Measurements from ENCODE around the gene CPNE1. TPM values are rescaled to one million over a fixed set of nuclear protein-coding genes. Genes with fewer than 3 reads are reported as not detected.

Gene CPNE1
- total RNA-seq, 1 experiment from 2014 or later, result 217 TPM

DNA sequence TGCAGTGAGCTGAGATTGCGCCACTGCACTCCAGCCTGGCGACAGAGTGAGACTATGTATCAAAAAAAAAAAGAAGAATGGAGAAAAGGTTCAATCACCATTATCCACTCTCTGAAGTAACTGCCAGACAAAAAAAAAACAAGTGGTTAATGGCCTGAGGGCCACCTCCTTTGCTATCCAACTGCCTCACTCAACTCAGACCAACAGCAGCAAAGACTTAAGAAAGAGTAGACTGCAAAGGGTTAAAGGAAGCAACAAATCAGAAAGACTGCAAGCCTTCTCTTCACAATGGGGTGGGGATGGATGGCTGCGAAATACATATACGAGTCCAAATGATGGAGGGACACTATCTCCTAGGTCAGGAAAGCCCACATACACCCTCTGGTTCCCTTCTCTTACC lies 31.3 kb upstream of the CPNE1 start:
- Histone ChIP-seq H3K27ac (ENCODE audit: low read length) (no peak overlapping the region), H3K36me3 (ENCODE audit: control insufficient read depth, insufficient read depth, low read length) (peaks cover 9% of the 10 kb centered on the region; the same call in 1 of the 2 replicates), H3K4me3 (ENCODE audit: low read depth in 2 of 2, low read length in 2 of 2) (no peak overlapping the region), H3K9me3 (ENCODE audit: control insufficient read depth, insufficient read depth, low read depth, low read length) (no peaks in the 10 kb centered on the region), H3K27me3 (ENCODE audit: control insufficient read depth, insufficient read depth, low read length) (no peaks in the 10 kb centered on the region), H3K4me1 (ENCODE audit: control insufficient read depth, insufficient read depth, low read length) (peaks cover 12% of the 10 kb centered on the region; the same call in 1 of the 2 replicates)
- BruUV-seq (replicated peaks), result no TSS peak
- ChIA-PET CTCF (interaction anchor here (0.6 kb wide), 1 partner anchor 10 kb away, joined by 5 read pairs; no protein-coding TSS in a partner anchor), POLR2A (no interaction called here)
- TF ChIP-seq, protein P1, sequence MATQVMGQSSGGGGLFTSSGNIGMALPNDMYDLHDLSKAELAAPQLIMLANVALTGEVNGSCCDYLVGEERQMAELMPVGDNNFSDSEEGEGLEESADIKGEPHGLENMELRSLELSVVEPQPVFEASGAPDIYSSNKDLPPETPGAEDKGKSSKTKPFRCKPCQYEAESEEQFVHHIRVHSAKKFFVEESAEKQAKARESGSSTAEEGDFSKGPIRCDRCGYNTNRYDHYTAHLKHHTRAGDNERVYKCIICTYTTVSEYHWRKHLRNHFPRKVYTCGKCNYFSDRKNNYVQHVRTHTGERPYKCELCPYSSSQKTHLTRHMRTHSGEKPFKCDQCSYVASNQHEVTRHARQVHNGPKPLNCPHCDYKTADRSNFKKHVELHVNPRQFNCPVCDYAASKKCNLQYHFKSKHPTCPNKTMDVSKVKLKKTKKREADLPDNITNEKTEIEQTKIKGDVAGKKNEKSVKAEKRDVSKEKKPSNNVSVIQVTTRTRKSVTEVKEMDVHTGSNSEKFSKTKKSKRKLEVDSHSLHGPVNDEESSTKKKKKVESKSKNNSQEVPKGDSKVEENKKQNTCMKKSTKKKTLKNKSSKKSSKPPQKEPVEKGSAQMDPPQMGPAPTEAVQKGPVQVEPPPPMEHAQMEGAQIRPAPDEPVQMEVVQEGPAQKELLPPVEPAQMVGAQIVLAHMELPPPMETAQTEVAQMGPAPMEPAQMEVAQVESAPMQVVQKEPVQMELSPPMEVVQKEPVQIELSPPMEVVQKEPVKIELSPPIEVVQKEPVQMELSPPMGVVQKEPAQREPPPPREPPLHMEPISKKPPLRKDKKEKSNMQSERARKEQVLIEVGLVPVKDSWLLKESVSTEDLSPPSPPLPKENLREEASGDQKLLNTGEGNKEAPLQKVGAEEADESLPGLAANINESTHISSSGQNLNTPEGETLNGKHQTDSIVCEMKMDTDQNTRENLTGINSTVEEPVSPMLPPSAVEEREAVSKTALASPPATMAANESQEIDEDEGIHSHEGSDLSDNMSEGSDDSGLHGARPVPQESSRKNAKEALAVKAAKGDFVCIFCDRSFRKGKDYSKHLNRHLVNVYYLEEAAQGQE (IDR thresholded peaks at IDR 0.05; ENCODE audit: insufficient read depth in 1 of 2, low read depth in 2 of 2, low read length in 1 of 2), result no peak
- no peak for DNase-seq (ENCODE audit: low read depth, low spot score)
- intact Hi-C loops (cut with micrococcal nuclease; ENCODE audit: unreplicated experiment), result no loop called here
- ATAC-seq, result no peak
- in situ Hi-C loops (cut with HindIII; ENCODE audit: low pct_unique_long_range_greater_than_20kb, low sequenced_read_pairs), result no loop called here

DNA sequence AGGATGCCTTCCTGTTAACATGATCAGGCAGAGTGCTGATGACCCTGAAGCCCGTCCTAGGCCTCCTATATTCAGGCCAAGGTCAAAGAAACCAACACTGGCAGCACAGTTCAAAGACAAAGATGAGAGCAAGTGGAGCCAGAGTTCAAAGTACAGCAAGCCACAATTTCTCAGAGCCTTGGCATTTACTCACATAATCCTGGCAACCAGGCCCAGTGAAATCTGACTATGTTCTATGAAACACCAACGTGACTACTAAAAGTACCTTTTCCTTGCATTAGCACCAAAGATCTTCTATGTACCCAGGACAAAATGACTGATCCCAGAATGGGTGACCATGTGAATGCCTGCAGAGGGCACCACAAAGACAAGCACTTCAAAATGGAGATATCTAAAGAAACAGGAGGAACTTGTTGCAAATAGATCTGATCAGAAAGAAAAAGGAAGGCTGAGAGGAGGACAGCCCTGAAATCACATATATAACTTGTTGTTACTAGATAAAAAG lies 30.6 kb upstream of the CPNE1 start:
- no TSS peak for BruUV-seq (replicated peaks)
- Histone ChIP-seq H3K27me3 (ENCODE audit: control insufficient read depth, insufficient read depth, low read length) (no peaks in the 10 kb centered on the region), H3K27ac (ENCODE audit: low read length) (no peak overlapping the region), H3K4me3 (ENCODE audit: low read depth in 2 of 2, low read length in 2 of 2) (no peak overlapping the region), H3K36me3 (ENCODE audit: control insufficient read depth, insufficient read depth, low read length) (peaks cover 13% of the 10 kb centered on the region; the same call in 1 of the 2 replicates), H3K9me3 (ENCODE audit: control insufficient read depth, insufficient read depth, low read depth, low read length) (no peaks in the 10 kb centered on the region), H3K4me1 (ENCODE audit: control insufficient read depth, insufficient read depth, low read length) (peaks cover 12% of the 10 kb centered on the region; the same call in 1 of the 2 replicates)
- ChIA-PET CTCF (no interaction called here), POLR2A (no interaction called here)
- TF ChIP-seq TCF7L2 (IDR thresholded peaks at IDR 0.05; ENCODE audit: low read depth, low read length) (no peak), SIN3A (IDR thresholded peaks at IDR 0.05; ENCODE audit: borderline replicate concordance, insufficient read depth, low read depth, low read length) (no peak), POLR2AphosphoS5 (IDR thresholded peaks at IDR 0.05; ENCODE audit: low read depth, low read length) (no peak)
- TF ChIP-seq, protein P1 (IDR thresholded peaks at IDR 0.05; ENCODE audit: insufficient read depth in 1 of 2, low read depth in 2 of 2, low read length in 1 of 2), result no peak
- TF ChIP-seq, protein P2, sequence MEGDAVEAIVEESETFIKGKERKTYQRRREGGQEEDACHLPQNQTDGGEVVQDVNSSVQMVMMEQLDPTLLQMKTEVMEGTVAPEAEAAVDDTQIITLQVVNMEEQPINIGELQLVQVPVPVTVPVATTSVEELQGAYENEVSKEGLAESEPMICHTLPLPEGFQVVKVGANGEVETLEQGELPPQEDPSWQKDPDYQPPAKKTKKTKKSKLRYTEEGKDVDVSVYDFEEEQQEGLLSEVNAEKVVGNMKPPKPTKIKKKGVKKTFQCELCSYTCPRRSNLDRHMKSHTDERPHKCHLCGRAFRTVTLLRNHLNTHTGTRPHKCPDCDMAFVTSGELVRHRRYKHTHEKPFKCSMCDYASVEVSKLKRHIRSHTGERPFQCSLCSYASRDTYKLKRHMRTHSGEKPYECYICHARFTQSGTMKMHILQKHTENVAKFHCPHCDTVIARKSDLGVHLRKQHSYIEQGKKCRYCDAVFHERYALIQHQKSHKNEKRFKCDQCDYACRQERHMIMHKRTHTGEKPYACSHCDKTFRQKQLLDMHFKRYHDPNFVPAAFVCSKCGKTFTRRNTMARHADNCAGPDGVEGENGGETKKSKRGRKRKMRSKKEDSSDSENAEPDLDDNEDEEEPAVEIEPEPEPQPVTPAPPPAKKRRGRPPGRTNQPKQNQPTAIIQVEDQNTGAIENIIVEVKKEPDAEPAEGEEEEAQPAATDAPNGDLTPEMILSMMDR (IDR thresholded peaks at IDR 0.05), result no peak
- DNase-seq (ENCODE audit: low read depth, low spot score), result no peak
- in situ Hi-C loops (cut with HindIII; ENCODE audit: low pct_unique_long_range_greater_than_20kb, low sequenced_read_pairs) (no loop called here), intact Hi-C loops (cut with micrococcal nuclease; ENCODE audit: unreplicated experiment) (no loop called here)
- ATAC-seq, result no peak
